AG09319 (cell line): ENCODE data around the gene GAPVD1.
"Not testable (repeated sequence)": the region's sequence is repeated elsewhere in the genome, so short reads cannot be mapped to it uniquely, and the experiment has no call there.

Source experiments
- DNase-seq: peaks from one replicate; pipeline ENCODE4 v3.0.0-alpha.2; 2010; ENCODE audit warnings: low read depth; ENCODE audit errors: extremely low read depth
- CTCF ChIP-seq: IDR thresholded peaks from 2 replicates; pipeline ENCODE4 v1.5.1; 2011; ENCODE audit warnings: low read depth, mild to moderate bottlenecking, inconsistent platforms, low read length, moderate library complexity

Gene GAPVD1

GRCh38 chr9:125271081-125271480, 9.5 kb downstream of the GAPVD1 start:
- no peak for DNase-seq
- TF ChIP-seq CTCF: no peak

GRCh38 chr9:125272697-125273096, 11.1 kb downstream of the GAPVD1 start:
- TF ChIP-seq CTCF: no peak
- DNase-seq: no peak

DNA sequence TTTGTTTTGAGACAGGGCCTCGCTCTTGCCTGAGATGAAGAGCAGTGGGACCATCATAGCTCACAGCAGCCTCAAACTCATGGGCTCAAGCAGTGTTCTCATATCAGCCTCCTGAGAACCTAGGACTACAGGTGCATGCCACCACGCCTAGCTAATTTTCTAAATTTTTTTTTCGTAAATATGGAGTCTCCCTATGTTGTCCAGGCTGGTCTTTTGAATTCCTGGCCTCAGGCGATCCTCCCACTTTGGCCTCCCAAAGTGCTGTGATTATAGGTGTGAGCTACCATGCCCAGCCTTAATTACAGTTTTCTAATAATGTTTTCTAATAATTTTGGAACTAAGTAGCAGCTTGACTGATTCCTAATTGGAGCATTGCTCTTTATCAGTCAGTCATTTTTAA, 15.1 kb downstream of the GAPVD1 start:
- TF ChIP-seq CTCF: no peak
- no peak for DNase-seq

DNA sequence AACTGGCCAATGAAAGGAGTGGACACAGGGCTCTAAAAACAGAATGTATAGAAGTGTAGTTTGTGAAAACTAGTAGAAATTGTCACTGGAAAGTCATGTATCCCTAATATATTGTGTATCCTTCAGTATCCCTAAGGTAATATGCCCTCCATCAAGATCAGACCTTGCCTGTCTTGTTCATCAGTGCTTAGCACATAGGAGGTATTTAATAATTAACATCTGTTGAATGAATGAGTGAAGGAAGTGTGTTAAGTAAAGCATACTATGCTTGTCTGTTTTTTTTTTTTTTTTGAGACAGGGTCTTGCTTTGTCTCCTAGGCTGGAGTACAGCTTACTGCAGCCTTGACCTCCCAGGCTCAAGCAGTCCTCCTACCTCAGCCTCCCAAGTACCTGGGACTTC, 15.8 kb downstream of the GAPVD1 start:
- no peak for TF ChIP-seq CTCF
- DNase-seq: no peak

DNA sequence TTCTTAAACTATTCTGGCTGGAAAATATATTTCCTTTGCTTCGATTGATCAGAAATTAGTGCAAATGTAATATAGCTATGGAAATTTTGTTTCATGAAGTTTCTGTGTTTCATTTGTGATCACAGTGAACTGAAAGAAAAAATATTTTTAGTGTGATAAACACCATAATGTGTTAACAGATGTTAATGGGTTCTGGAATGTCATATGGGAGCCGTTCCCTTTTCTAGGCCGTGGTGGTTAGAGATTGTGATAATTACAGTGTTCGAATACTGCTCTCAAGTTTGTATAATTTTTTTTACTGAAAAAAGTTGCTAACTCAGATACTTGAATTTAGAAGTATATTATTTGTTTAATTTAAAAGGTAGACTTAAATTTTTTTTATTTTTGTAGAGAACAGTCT, 19.3 kb downstream of the GAPVD1 start:
- DNase-seq: no peak
- TF ChIP-seq CTCF: no peak

GRCh38 chr9:125284855-125285254, 23.2 kb downstream of the GAPVD1 start:
- TF ChIP-seq CTCF: no peak
- no peak for DNase-seq

DNA sequence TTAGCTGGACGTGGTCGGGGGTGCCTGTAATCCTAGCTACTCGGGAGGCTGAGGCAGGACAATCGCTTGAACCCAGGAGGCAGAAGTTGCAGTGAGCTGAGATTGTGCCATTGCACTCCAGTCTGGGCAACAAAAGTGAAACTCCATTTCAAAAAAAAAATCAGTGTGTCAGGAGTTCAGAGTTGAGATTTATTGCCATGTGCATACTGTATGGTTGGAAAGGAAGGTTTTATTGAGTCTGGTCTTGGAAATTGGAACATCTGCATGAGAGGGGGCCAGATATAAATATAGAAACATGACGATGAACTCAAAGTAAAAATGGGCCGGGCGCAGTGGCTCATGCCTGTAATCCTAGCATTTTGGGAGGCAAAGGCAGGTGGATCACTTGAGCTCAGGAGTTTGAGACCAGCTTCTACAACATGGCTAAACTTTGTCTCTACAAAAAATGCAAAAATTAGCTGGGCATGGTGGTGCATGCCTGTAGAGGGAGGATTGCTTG, 25.4 kb downstream of the GAPVD1 start:
- not testable (repeated sequence) for DNase-seq

DNA sequence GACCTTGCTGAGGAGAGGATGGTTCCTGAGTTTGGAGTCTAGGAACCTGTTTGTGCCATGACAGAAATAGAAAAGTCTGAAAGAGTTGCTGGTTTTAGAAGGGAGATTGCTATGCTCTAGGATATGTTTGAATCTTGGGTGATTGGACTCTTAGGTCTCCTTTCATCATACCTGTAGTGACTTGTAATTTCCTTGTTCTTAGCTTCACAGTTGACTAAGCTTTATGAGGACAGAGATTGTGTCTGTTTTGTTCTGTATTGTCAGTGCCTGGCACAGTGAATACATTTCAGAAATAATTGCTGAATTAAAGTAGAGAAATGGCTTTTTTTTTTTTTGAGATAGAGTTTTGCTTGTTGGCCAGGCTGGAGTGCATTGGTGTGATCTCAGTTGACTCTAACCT, 31.5 kb downstream of the GAPVD1 start:
- DNase-seq: no peak
- TF ChIP-seq CTCF: no peak
